Naive B cell (primary cell): ENCODE results near the gene LRP2BP. TPM values are rescaled to one million over a fixed set of nuclear protein-coding genes. Genes with fewer than 3 reads are reported as not detected.
"Not testable (repeated sequence)": the region's sequence is repeated elsewhere in the genome, so short reads cannot be mapped to it uniquely, and the experiment has no call there.

Experiments
- ATAC-seq, 2 donors: fragments of 150-1000 bp; cut with Tn5 transposase; 2 replicates each; pipeline ENCODE4 v1.10.0; 2021; ENCODE audit warnings: low read depth in 2 of 2, mild to moderate bottlenecking in 2 of 2, moderate library complexity in 2 of 2
- DNase-seq: peaks from one replicate; pipeline ENCODE4 v3.0.0; 2022
- H3K27ac Mint-ChIP-seq, 6 donors: one replicate each; pipeline ENCODE4 v1.8.0; 2020 to 2022; ENCODE audit warnings: mild to moderate bottlenecking in 6 of 6, mixed read lengths in 6 of 6, moderate library complexity in 5 of 6, inconsistent platforms in 2 of 6
- H3K27me3 Mint-ChIP-seq, 3 donors: one replicate each; pipeline ENCODE4 v1.8.0; 2021 to 2022; ENCODE audit warnings: mixed read lengths in 3 of 3, mild to moderate bottlenecking in 1 of 3
- H3K36me3 Mint-ChIP-seq, 2 donors: one replicate each; pipeline ENCODE4 v1.8.0; 2020 to 2022; ENCODE audit warnings: mixed read lengths in 2 of 2, inconsistent platforms in 1 of 2, mild to moderate bottlenecking in 1 of 2
- H3K4me1 Mint-ChIP-seq, 3 donors: one replicate each; pipeline ENCODE4 v1.8.0; 2020 to 2022; ENCODE audit warnings: mixed read lengths in 3 of 3, inconsistent platforms in 1 of 3, mild to moderate bottlenecking in 1 of 3, moderate library complexity in 1 of 3
- H3K4me3 Mint-ChIP-seq, 8 donors: one replicate each; pipeline ENCODE4 v1.8.0; 2020 to 2022; ENCODE audit warnings: mild to moderate bottlenecking in 8 of 8, mixed read lengths in 8 of 8, moderate library complexity in 8 of 8, inconsistent platforms in 2 of 8
- H3K9me3 Mint-ChIP-seq, 7 donors: one replicate each; pipeline ENCODE4 v1.8.0; 2020 to 2022; ENCODE audit warnings: mixed read lengths in 7 of 7, mild to moderate bottlenecking in 5 of 7, inconsistent platforms in 2 of 7, moderate library complexity in 1 of 7
- polyA plus RNA-seq, 6 donors: library from polyadenylated mRNA; unstranded; fragments of 300-500 nt; fragmentation: Illumina TruSeq; gene quantifications; one replicate each; pipeline ENCODE4 v1.2.3, GENCODE V29; 2021; ENCODE audit warnings: low read depth in 6 of 6

LRP2BP gene
- polyA plus RNA-seq, 6 donors from 2014 or later = 0.42 to 1.1 (median 0.95) TPM

- Mint-ChIP-seq H3K27me3 (no peaks in the 10 kb centered on the region), H3K27ac (peak overlapping the region in 2 of 6 donors; percentile 33 to 80), H3K36me3 (peaks cover 40 to 43% of the 10 kb centered on the region in 2 donors), H3K9me3 (no peaks in the 10 kb centered on the region), H3K4me1 (peaks cover 16 to 50% (median 28%) of the 10 kb centered on the region in 3 donors), H3K4me3 (peak overlapping the region in 1 of 8 donors; percentile 42)
- ATAC-seq = no peak
- DNase-seq = no peak
Observed at GRCh38 chr4:185346975-185347601, 48.6 kb downstream of the LRP2BP start.

GRCh38 chr4:185344743-185345538 lies 50.8 kb downstream of the LRP2BP start:
- ATAC-seq (peak; percentile 48 to 58), DNase-seq (no peak)
- H3K4me3 Mint-ChIP-seq = peak overlapping the region in 5 of 8 donors; percentile 2 to 73 (median 42)
- H3K9me3 Mint-ChIP-seq = no peaks in the 10 kb centered on the region
- H3K27me3 Mint-ChIP-seq = no peaks in the 10 kb centered on the region
- H3K4me1 Mint-ChIP-seq = peaks cover 23 to 38% (median 25%) of the 10 kb centered on the region in 3 donors
- peak overlapping the region; percentile 40 to 97 (median 94) for H3K27ac Mint-ChIP-seq
- peaks cover 34 to 45% of the 10 kb centered on the region in 2 donors for H3K36me3 Mint-ChIP-seq

DNA sequence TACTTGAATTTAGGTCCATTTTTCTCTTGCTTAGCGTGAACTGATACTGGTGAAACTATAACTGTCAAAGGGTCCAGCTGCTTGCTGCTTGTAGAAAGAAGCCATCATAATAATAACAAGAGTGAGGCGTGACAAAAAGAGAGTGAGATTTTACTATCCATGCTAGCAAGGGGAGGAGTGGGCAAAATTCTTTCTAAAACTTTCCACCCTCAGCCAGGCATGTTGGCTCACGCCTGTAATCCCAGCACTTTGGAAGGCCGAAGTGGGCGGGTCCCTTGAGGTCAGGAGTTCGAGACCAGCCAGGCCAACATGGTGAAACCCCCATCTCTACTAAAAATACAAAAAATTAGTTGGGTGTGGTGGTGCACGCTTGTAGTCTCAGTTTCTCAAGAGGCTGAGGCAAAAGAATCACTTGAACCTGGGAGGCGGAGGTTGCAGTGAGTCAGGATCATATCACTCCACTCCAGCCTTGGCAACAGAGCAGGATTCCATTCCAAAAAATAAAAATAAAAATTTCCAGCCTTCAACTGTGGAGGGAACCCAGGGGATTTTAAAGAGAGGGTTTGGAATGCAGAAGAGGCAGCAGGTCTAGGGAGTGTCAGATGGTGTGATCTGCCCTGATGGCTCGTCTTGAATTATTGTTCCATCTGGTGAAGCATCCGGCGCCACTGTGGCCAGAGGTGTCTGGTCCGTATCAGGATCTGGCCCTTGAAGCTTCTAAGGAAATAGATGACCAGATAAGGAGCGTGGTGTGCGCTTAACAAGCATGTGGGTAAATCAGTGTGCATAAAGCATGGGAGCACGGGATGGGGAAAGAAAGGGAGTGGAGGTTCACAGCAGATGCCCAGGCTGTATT lies 51.8 kb downstream of the LRP2BP start:
- Mint-ChIP-seq H3K9me3 (no peaks in the 10 kb centered on the region), H3K4me1 (peaks cover 29 to 40% (median 33%) of the 10 kb centered on the region in 3 donors), H3K36me3 (peaks cover 34 to 45% of the 10 kb centered on the region in 2 donors), H3K4me3 (peak overlapping the region in 3 of 8 donors; percentile 2 to 63 (median 50)), H3K27ac (peak overlapping the region; percentile 40 to 97 (median 89)), H3K27me3 (no peaks in the 10 kb centered on the region)
- DNase-seq (no peak), ATAC-seq (no peak)

- ATAC-seq = no peak
Observed at GRCh38 chr4:185341841-185342240, 53.9 kb downstream of the LRP2BP start.

GRCh38 chr4:185341377-185341776 lies 54.3 kb downstream of the LRP2BP start:
- no peak for ATAC-seq
- Mint-ChIP-seq H3K36me3 (peaks cover 41 to 45% of the 10 kb centered on the region in 2 donors), H3K27me3 (no peaks in the 10 kb centered on the region), H3K4me3 (no peak overlapping the region), H3K4me1 (peaks cover 37 to 51% (median 47%) of the 10 kb centered on the region in 3 donors), H3K9me3 (peaks cover 0 to 2% (median 0%) of the 10 kb centered on the region in 7 donors), H3K27ac (no peak overlapping the region)
- DNase-seq = no peak

More at GRCh38 chr4:185341841-185342240, 53.9 kb downstream of the LRP2BP start:
- DNase-seq = no peak
- peaks cover 33 to 47% (median 43%) of the 10 kb centered on the region in 3 donors for H3K4me1 Mint-ChIP-seq
- H3K4me3 Mint-ChIP-seq = no peak overlapping the region
- peaks cover 40 to 44% of the 10 kb centered on the region in 2 donors for H3K36me3 Mint-ChIP-seq
- H3K27ac Mint-ChIP-seq = peak overlapping the region in 4 of 6 donors; percentile 18 to 49 (median 34)
- H3K9me3 Mint-ChIP-seq = peaks cover 0 to 2% (median 0%) of the 10 kb centered on the region in 7 donors
- no peaks in the 10 kb centered on the region for H3K27me3 Mint-ChIP-seq

GRCh38 chr4:185339941-185340340 lies 55.8 kb downstream of the LRP2BP start:
- Mint-ChIP-seq H3K9me3 (peaks cover 0 to 2% (median 0%) of the 10 kb centered on the region in 7 donors), H3K4me3 (peak overlapping the region in 1 of 8 donors; percentile 20), H3K27ac (peak overlapping the region in 2 of 6 donors; percentile 37 to 83), H3K4me1 (peaks cover 33 to 43% (median 42%) of the 10 kb centered on the region in 3 donors), H3K27me3 (no peaks in the 10 kb centered on the region), H3K36me3 (peaks cover 42 to 54% of the 10 kb centered on the region in 2 donors)
- DNase-seq (no peak), ATAC-seq (peak; percentile 68 to 78)

- peaks cover 22 to 28% (median 25%) of the 10 kb centered on the region in 3 donors for H3K4me1 Mint-ChIP-seq
- DNase-seq = no peak
- peaks cover 39 to 40% of the 10 kb centered on the region in 2 donors for H3K36me3 Mint-ChIP-seq
- peaks cover 0 to 2% (median 0%) of the 10 kb centered on the region in 7 donors for H3K9me3 Mint-ChIP-seq
- ATAC-seq = no peak
- no peak overlapping the region for H3K4me3 Mint-ChIP-seq
- peak overlapping the region in 1 of 6 donors; percentile 33 for H3K27ac Mint-ChIP-seq
- H3K27me3 Mint-ChIP-seq = no peaks in the 10 kb centered on the region
Observed at GRCh38 chr4:185335579-185335978, 60.1 kb downstream of the LRP2BP start.

GRCh38 chr4:185334326-185334725 lies 61.4 kb downstream of the LRP2BP start:
- H3K4me3 Mint-ChIP-seq = no peak overlapping the region
- peaks cover 39 to 44% of the 10 kb centered on the region in 2 donors for H3K36me3 Mint-ChIP-seq
- peak overlapping the region in 1 of 6 donors; percentile 76 for H3K27ac Mint-ChIP-seq
- H3K9me3 Mint-ChIP-seq = peaks cover 0 to 2% (median 0%) of the 10 kb centered on the region in 7 donors
- no peaks in the 10 kb centered on the region for H3K27me3 Mint-ChIP-seq
- ATAC-seq = no peak
- H3K4me1 Mint-ChIP-seq = peaks cover 13 to 19% (median 17%) of the 10 kb centered on the region in 3 donors
- no peak for DNase-seq

DNA sequence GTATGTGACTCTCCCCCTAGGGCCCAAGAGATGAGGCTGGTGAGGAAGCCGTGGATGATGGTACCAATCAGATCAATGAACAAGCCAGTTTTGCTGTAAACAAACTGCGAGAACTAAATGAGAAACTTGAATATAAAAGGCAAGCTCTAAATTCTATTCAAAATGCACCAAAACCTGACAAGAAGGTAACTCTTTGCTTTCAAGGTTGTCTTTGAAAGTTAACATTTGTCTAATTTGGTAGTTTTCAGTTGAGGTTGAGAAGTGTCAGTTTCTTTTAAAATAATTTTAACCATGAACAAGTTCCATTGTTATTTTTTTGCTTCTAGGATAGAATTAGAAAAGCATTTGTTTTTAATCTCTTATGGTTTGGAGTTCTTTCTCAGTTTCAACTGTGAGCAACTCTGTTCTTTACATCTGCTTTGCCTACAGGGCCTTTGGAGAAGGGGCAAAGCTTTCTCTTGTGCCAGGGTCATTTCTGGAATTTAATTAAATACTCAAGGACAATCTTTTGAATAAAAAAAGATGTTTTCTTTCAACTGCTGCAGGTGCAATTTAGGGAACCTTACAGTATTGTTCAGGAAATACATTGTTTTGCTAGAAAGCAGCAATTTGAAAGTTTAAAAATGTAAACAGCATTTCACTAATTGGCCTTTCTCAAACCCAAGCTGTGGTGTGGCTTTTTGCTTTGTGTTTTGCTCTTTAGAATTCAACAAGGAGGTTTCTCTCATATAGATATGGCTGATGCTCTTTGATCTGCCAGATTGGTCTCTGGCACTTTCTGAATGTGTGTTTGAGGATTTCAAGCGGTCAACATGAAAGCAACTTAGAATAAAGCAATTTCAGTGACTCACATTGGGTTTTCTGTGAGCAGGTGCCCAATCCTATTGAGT lies 62.9 kb downstream of the LRP2BP start:
- no peaks in the 10 kb centered on the region for H3K27me3 Mint-ChIP-seq
- no peak for ATAC-seq
- H3K36me3 Mint-ChIP-seq = peaks cover 41 to 45% of the 10 kb centered on the region in 2 donors
- no peak overlapping the region for H3K4me3 Mint-ChIP-seq
- peaks cover 0 to 1% (median 0%) of the 10 kb centered on the region in 7 donors for H3K9me3 Mint-ChIP-seq
- H3K27ac Mint-ChIP-seq = peak overlapping the region in 2 of 6 donors; percentile 21 to 30
- no peak for DNase-seq
- peaks cover 15 to 22% (median 20%) of the 10 kb centered on the region in 3 donors for H3K4me1 Mint-ChIP-seq

DNA sequence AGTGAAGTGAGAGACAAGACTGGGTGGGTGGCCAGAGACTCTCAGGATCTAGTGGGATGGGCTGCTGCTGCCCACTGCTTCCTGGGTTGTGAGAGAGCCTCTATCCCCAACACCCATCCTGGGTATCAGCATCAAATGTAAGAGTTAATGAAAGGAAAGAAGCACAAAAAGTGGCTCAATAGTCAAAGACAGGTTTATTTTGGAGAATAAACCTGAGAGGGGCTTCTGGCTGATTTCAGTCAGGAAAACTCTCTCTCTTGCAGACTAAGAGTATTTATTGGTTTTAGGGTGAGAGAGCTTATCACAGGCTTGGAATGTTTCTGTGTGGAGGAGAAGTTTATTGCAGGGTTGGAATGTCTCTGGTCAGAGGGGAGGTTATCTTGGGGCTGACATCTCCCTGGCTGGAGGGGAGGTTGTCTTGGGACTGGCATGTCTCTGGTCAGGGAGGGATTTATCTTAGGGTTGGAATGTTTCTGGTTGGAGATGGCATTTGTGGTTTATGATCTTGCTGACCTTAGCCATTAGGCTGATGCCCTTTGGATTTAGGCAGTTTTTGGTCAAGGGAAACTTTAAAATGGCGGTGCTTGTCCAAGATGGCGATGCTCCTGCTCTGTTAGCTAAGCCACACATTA lies 65.7 kb downstream of the LRP2BP start:
- ATAC-seq, DNase-seq, H3K4me3 Mint-ChIP-seq, H3K27me3 Mint-ChIP-seq, H3K4me1 Mint-ChIP-seq, H3K9me3 Mint-ChIP-seq: not testable (repeated sequence)
- Mint-ChIP-seq H3K27ac (peak overlapping the region in 4 of 6 donors; percentile 39 to 81 (median 66)), H3K36me3 (peaks cover 25% of the 10 kb centered on the region in 2 donors)

- peaks cover 4 to 9% (median 7%) of the 10 kb centered on the region in 3 donors for H3K4me1 Mint-ChIP-seq
- no peaks in the 10 kb centered on the region for H3K27me3 Mint-ChIP-seq
- H3K4me3 Mint-ChIP-seq = no peak overlapping the region
- H3K9me3 Mint-ChIP-seq = peaks cover 0 to 1% (median 0%) of the 10 kb centered on the region in 7 donors
- peak overlapping the region in 2 of 6 donors; percentile 29 to 38 for H3K27ac Mint-ChIP-seq
- no peak for ATAC-seq
- H3K36me3 Mint-ChIP-seq = peaks cover 36% of the 10 kb centered on the region in 2 donors
- DNase-seq = no peak
Observed at GRCh38 chr4:185328586-185328985, 67.1 kb downstream of the LRP2BP start.

GRCh38 chr4:185325721-185326120 lies 70.0 kb downstream of the LRP2BP start:
- Mint-ChIP-seq H3K36me3 (peaks cover 30 to 37% of the 10 kb centered on the region in 2 donors), H3K27ac (peak overlapping the region in 1 of 6 donors; percentile 24)
- not testable (repeated sequence) for DNase-seq, H3K4me3 Mint-ChIP-seq, H3K27me3 Mint-ChIP-seq, H3K4me1 Mint-ChIP-seq, H3K9me3 Mint-ChIP-seq, ATAC-seq
